Stromal cell of bone marrow (primary cell): ENCODE measurements around the gene SRCAP.

Experiments
- DNase-seq: peaks from one replicate; pipeline ENCODE4 v3.0.0-alpha.2; 2012; ENCODE audit warnings: low read depth

SRCAP gene

DNA sequence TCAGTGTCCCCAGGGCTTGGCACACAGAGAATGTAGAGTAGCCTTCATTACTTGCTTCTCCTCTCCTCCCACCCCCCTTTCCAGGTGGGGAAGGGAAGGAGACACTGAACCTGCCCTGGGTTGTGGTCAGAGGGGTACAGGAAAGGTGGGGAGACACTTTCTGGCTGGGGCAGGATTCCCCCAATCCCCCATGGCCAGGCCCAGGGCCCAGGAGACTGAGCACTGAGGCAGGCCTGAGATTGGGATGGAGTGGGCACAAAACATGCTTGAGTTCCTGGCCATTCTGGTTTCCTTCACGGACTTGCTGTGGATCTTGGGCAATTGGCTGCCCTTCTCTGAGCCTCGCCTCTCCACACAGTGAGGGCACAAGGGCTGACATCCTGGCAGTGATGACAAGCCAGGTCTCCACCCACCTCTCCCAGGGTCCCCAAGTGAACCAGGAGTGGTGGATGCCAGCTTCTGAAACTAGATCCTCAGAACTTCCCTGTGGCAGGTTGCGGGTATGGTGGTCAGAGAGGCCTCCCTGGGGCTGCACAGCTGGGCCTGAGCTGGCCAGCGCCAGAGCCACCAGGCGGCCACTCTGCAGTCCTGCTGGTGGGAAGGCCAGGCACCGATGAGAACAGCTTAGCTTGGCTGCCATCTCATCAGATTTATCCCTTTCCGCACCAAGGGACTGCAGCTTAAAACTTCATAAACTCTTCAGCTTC lies 78.8 kb downstream of the SRCAP start:
- DNase-seq: no peak

GRCh38 chr16:30778549-30779244 lies 79.7 kb downstream of the SRCAP start:
- DNase-seq: no peak

DNA sequence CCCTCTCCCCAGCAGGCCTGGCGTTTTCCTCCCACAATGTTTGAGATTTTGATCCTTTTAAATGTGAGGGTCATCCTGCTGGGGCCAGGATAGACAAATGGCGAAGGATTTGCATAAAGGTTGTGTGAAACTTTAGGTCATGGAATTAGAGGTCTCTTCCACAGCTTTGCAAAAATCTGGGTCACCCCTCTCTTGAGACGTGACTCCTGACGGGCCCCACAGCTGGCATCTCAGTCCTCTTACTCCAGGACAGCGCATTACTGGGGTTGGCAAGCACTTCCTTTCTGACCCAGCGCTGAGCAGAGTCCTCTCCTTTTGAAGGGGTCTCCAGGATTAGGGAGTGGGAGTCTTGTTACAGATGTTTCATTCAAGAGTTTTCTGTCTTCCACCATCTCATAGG lies 80.6 kb downstream of the SRCAP start:
- DNase-seq: no peak

GRCh38 chr16:30780021-30780420 lies 81.0 kb downstream of the SRCAP start:
- DNase-seq: no peak

GRCh38 chr16:30780549-30780948 lies 81.6 kb downstream of the SRCAP start:
- DNase-seq: no peak

GRCh38 chr16:30782486-30783279 lies 83.7 kb downstream of the SRCAP start:
- DNase-seq: no peak

DNA sequence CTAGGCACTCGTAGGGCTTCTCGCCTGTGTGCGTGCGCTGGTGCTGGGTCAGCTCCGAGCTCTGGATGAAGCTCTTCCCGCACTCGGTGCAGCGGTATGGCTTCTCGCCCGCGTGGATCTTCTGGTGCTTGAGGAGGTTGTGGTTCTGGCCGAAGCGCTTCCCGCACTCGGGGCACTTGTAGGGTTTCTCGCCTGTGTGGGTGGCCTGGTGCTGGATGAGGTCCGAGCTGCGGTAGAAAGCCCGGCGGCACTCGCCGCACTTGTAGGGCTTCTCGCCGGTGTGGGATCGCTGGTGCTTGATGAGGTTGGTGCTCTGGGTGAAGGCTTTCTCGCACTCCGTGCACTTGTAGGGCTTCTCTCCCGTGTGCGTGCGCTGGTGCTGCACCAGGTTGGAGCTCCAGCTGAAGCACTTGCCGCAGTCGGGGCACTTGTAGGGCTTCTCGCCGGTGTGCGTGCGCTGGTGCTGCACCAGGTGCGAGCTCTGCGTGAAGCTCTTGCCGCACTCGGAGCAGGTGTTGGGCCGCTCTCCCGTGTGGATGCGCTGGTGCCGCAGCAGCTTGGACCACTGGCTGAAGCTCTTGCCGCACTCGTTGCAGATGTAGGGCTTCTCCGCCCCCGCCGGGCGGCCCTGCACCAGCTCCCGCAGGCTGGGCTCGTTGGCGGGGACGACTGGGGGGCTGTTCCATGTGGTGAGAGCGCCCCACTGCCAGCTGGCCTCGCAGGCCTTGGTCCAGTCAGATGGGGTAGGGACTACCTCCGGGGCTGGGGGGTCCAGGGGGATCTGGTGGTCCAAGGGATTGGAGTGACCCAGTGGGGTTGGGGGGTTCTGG lies 84.5 kb downstream of the SRCAP start:
- DNase-seq: no peak

GRCh38 chr16:30784215-30784614 lies 85.2 kb downstream of the SRCAP start:
- no peak for DNase-seq

- DNase-seq: no peak
Measured at GRCh38 chr16:30785126-30786106, 86.4 kb downstream of the SRCAP start.

DNA sequence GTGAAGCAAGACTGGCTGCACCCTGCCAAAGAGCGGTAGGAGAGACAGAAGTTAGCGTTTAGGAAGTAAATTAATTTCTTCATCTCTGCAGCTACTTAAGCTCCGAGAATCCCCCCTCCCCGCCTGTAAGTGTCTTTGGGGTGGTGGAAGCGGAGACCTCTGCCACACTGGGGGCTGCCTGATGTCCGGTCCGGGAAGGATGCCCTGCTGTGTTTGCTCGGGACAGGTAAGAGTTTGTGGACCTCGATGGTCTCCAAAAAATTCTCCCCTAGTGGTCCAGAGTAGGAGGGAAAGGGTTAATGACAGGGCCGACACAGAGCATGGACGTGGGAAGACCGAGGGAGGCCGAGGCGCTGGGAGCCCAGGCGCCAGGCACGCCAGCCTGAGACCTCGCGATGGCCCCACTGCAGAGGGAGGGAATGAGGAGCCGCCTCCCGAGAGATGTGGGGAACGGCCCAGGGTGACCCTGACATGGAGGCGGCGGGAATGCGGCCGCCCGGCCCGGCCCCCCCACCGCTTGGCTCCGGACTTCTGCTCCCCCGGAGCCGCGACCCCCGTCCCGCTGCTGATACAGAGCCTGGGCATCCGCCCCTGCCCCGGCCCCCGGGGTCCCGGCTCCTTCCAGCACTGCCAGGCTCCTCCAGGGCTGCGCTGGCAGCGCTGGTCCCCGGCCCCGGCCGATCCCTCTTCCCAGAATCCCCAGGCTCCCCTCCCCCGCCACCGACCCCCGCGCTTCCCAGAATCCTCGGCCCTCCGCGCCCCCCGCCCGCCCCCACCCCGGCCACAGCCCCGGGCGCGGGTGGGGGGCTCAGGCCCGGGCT lies 87.4 kb downstream of the SRCAP start:
- peak; percentile 28 for DNase-seq

DNA sequence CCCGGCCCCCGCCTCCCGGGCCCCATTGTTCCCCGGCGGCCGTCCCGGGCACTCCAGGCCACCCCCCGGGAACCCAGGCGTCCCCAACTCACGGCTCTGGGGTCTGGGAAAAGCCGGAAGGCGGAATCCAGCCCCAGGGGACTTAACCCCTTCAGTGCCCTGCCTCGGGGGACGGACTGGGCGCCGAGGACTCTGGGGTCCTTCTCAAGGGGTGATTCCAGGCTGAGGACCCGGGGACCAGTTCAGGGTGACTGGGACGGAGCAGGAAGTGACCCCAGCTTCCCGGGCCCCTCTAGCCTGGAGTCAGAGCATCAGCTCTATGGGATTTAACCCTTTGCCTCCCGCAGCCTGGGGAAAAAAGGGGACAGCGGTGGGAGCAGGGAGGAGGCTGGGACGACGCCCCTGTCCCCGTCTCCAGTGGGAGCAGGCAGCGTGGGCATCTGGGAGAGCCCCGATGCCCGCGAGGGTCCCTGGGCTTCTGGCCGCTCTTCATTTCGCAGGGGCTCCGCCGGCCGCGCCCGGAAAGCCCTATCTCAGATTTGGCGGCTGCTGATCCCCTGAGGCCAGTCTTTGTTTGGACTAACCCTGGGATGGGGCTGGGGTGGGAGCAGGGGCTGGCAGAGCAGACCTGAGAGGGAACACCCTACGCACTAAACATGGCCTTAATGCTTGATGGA lies 88.1 kb downstream of the SRCAP start, which contains the start of gene ZNF629:
ZNF629 (minus strand) TSS at position 270 of the 677 bp plus-strand sequence. CDS start 2,723 bp downstream, outside the sequence.
- no peak for DNase-seq

GRCh38 chr16:30787613-30788378 lies 88.8 kb downstream of the SRCAP start:
- DNase-seq: no peak
